Measurements from ENCODE around the gene SUGT1. TPM values are rescaled to one million over a fixed set of nuclear protein-coding genes. Genes with fewer than 3 reads are reported as not detected.
"Not testable (repeated sequence)": the region's sequence is repeated elsewhere in the genome, so short reads cannot be mapped to it uniquely, and the experiment has no call there.

The SUGT1 gene
- total RNA-seq, 3 donors from 2014 or later (not counting 1 experiment from before 2014, with no cell fraction given): 27.4 to 34.4 (median 29.7) TPM

DNA sequence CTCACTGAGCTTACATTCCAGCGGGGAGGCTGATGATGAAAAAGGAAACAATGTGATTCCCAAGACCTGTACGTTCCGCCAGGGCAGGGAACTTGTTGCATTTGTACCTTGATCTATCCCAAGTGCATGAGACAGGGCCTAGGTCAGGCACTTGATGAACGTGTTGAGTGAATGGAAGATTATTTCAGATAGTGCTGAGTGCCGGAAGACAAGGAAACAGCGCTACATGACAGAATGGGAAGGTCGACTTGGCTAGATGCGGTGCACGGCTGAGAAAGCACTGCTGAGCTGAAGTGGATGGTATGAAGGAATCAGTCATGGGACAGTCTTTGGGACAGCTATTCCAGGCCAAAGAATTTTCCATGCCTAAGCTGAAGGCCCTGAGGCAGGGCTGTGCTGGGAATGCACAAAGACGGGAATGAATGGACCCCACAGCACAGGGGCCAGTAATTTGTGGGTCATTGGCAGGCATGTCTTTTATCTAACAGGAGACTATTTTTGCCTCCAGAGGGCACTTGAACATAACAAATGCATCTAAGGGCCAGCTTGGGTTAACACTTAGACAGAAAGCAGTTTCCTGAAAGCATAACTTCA lies 43.5 kb upstream of the SUGT1 start:
- not testable (repeated sequence) for H3K36me3 Mint-ChIP-seq, H3K27ac Mint-ChIP-seq

DNA sequence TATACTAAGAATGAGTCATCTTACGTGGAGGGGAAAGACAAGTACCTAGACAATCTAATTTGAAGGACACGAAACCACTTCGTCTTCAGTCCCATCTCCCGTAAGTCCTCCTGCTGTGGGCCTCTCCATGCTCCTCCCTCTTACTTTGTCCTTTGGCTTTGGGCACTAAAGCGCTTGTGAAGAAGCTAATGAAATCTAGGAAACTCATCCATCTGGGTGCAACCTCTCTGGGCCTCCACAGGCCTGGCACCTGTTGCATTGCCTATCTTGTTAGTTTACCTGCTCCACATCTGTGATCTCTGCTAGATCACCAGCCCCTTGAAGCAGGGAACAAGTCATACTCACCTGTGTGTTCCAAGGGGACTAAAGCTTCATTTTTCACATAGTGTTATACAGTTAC lies 42.5 kb upstream of the SUGT1 start:
- ATAC-seq; H3K4me1 ChIP-seq (ENCODE audit: control insufficient read depth, insufficient read depth, low read length); H3K9me3 ChIP-seq (ENCODE audit: control insufficient read depth, insufficient read depth, low read length); H3K36me3 Mint-ChIP-seq; H3K36me3 ChIP-seq (ENCODE audit: control insufficient read depth, insufficient read depth, low read length); H3K27ac Mint-ChIP-seq; H3K4me3 Mint-ChIP-seq; H3K9me3 Mint-ChIP-seq; DNase-seq; intact Hi-C loops (cut with micrococcal nuclease); H3K27me3 ChIP-seq (ENCODE audit: control insufficient read depth, insufficient read depth, low read length); H3K4me3 ChIP-seq (ENCODE audit: low read length); H3K27ac ChIP-seq (ENCODE audit: low read length); H3K4me1 Mint-ChIP-seq: not testable (repeated sequence)
- 100% methylated on average over 4 of the region's 5 CpGs for WGBS (ENCODE audit: insufficient coverage)
- H3K27me3 Mint-ChIP-seq (ENCODE audit: low read depth in 2 of 2): peaks cover 9 to 12% of the 10 kb centered on the region in 2 donors

More for the DNA sequence above, 43.5 kb upstream of the SUGT1 start:
- intact Hi-C loops (cut with micrococcal nuclease): loop anchor here (2.0 kb wide), 3 partner anchors 202 to 542 kb away; no protein-coding TSS in a partner anchor
- H3K27me3 Mint-ChIP-seq (ENCODE audit: low read depth in 2 of 2): peaks cover 9 to 12% of the 10 kb centered on the region in 2 donors
- not testable (repeated sequence) for H3K27ac ChIP-seq (ENCODE audit: low read length); H3K27me3 ChIP-seq (ENCODE audit: control insufficient read depth, insufficient read depth, low read length); H3K9me3 Mint-ChIP-seq; H3K36me3 ChIP-seq (ENCODE audit: control insufficient read depth, insufficient read depth, low read length); H3K4me3 Mint-ChIP-seq; H3K9me3 ChIP-seq (ENCODE audit: control insufficient read depth, insufficient read depth, low read length); H3K4me1 Mint-ChIP-seq; H3K4me1 ChIP-seq (ENCODE audit: control insufficient read depth, insufficient read depth, low read length); H3K4me3 ChIP-seq (ENCODE audit: low read length)
- ATAC-seq (peak; percentile 76 to 87 (median 77)), DNase-seq (peak in 1 of 2 donors; percentile 67)
- TF ChIP-seq, protein P1, sequence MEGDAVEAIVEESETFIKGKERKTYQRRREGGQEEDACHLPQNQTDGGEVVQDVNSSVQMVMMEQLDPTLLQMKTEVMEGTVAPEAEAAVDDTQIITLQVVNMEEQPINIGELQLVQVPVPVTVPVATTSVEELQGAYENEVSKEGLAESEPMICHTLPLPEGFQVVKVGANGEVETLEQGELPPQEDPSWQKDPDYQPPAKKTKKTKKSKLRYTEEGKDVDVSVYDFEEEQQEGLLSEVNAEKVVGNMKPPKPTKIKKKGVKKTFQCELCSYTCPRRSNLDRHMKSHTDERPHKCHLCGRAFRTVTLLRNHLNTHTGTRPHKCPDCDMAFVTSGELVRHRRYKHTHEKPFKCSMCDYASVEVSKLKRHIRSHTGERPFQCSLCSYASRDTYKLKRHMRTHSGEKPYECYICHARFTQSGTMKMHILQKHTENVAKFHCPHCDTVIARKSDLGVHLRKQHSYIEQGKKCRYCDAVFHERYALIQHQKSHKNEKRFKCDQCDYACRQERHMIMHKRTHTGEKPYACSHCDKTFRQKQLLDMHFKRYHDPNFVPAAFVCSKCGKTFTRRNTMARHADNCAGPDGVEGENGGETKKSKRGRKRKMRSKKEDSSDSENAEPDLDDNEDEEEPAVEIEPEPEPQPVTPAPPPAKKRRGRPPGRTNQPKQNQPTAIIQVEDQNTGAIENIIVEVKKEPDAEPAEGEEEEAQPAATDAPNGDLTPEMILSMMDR (IDR thresholded peaks at IDR 0.05): peak; percentile 47
- 71% methylated on average over 10 of the region's 10 CpGs for WGBS (ENCODE audit: insufficient coverage)

DNA sequence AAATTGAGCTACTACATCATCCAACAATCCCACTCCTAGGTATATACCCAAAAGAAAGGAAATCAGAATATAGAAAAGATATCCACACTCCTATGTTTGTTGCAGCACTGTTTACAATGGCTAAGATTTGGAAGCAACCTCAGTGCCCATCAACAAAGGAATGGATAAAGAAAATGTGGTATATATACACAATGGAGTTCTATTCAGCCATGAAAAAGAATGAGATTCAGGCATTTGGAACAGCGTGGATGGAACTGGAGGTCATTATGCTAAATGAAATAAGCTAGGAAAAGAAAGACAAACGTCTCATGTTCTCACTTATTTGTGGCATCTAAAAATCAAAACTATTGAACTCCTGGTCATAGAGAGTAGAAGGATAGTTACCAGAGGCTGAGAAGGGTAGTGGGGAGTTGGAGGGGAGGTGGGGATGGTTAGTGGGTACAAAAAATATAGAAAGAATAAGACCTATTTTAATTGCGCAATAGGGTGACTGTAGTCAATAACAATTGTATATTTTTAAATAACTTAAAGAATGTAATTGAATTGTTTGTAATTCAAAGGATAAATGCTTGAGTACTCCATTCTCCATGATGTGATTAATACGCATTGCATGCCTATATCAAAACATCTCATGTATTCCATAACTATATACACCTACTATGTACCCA lies 37.4 kb upstream of the SUGT1 start:
- H3K9me3 Mint-ChIP-seq: no peaks in the 10 kb centered on the region
- peaks cover 5 to 9% of the 10 kb centered on the region in 2 donors for H3K27me3 Mint-ChIP-seq (ENCODE audit: low read depth in 2 of 2)
- H3K27ac Mint-ChIP-seq: peak overlapping the region; percentile 8 to 11
- 100% methylated on average over 2 of the region's 4 CpGs for WGBS (ENCODE audit: insufficient coverage)
- peak overlapping the region; percentile 83 for H3K4me3 Mint-ChIP-seq
- no peaks in the 10 kb centered on the region for H3K36me3 Mint-ChIP-seq
- intact Hi-C loops (cut with micrococcal nuclease): loop anchor here (5.0 kb wide), 1 partner anchor 37 kb away; the partner anchor contains the start of gene SUGT1
- H3K4me1 ChIP-seq (ENCODE audit: control insufficient read depth, insufficient read depth, low read length): peaks cover 12% of the 10 kb centered on the region
- DNase-seq (no peak), ATAC-seq (no peak)
- TF ChIP-seq, protein P1 (IDR thresholded peaks at IDR 0.05): no peak
- H3K27me3 ChIP-seq (ENCODE audit: control insufficient read depth, insufficient read depth, low read length): no peaks in the 10 kb centered on the region
- H3K36me3 ChIP-seq (ENCODE audit: control insufficient read depth, insufficient read depth, low read length): no peaks in the 10 kb centered on the region
- no peak overlapping the region for H3K27ac ChIP-seq (ENCODE audit: low read length)
- peaks cover 15 to 20% of the 10 kb centered on the region in 2 donors for H3K4me1 Mint-ChIP-seq
- H3K9me3 ChIP-seq (ENCODE audit: control insufficient read depth, insufficient read depth, low read length): no peaks in the 10 kb centered on the region
- no peak overlapping the region for H3K4me3 ChIP-seq (ENCODE audit: low read length)

DNA sequence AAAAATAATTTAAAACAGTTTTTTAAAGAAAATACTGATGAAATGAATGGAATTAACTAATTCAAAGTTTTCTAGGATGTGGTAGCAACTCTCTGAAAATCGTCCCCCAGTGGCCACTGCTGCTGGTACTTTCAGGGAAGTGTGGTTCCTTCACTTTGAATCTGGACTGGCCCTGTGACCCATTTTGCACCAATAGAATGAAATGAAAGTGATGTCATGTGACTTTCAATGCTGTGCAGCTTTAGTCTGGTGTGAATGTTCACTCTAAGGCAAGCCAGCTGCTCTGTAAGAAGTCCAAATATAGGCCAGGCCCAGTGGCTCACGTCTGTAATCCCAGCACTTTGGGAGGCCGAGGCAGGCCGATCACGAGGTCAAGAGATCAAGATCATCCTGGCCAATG lies 36.8 kb upstream of the SUGT1 start:
- Mint-ChIP-seq H3K27ac (peak overlapping the region; percentile 67 to 82), H3K36me3 (no peaks in the 10 kb centered on the region), H3K4me1 (peaks cover 15 to 20% of the 10 kb centered on the region in 2 donors), H3K4me3 (peak overlapping the region; percentile 98), H3K27me3 (ENCODE audit: low read depth in 2 of 2) (peaks cover 5 to 9% of the 10 kb centered on the region in 2 donors), H3K9me3 (no peaks in the 10 kb centered on the region)
- Histone ChIP-seq H3K36me3 (ENCODE audit: control insufficient read depth, insufficient read depth, low read length) (no peaks in the 10 kb centered on the region), H3K27ac (ENCODE audit: low read length) (no peak overlapping the region), H3K9me3 (ENCODE audit: control insufficient read depth, insufficient read depth, low read length) (no peaks in the 10 kb centered on the region), H3K27me3 (ENCODE audit: control insufficient read depth, insufficient read depth, low read length) (no peaks in the 10 kb centered on the region), H3K4me1 (ENCODE audit: control insufficient read depth, insufficient read depth, low read length) (peaks cover 12% of the 10 kb centered on the region), H3K4me3 (ENCODE audit: low read length) (no peak overlapping the region)
- intact Hi-C loops (cut with micrococcal nuclease): loop anchor here (5.0 kb wide), 1 partner anchor 36 kb away; the partner anchor contains the start of gene SUGT1
- whole genome bisulfite sequencing (ENCODE audit: insufficient coverage): 83% methylated on average over 5 of the region's 5 CpGs
- ATAC-seq (no peak), DNase-seq (peak in 1 of 2 donors; percentile 34)
- TF ChIP-seq, protein P1 (IDR thresholded peaks at IDR 0.05): no peak
